ENCODE measurements around the gene RGS13. TPM values are rescaled to one million over a fixed set of nuclear protein-coding genes. Genes with fewer than 3 reads are reported as not detected.

The RGS13 gene
- total RNA-seq, 1 donor from 2014 or later = not detected

GRCh38 chr1:192609110-192610079 lies 26.6 kb upstream of the RGS13 start:
- DNase-seq (ENCODE audit: low read depth) = no peak
- FAIRE-seq = no peak
- Histone ChIP-seq H3K9ac (ENCODE audit: low read length) (no peak overlapping the region), H2AFZ (ENCODE audit: low read depth, low read length) (no peak overlapping the region), H4K20me1 (ENCODE audit: insufficient read depth, low read length) (no peaks in the 10 kb centered on the region), H3K36me3 (ENCODE audit: insufficient read depth, low read length) (no peaks in the 10 kb centered on the region), H3K4me1 (ENCODE audit: insufficient read depth, low read length) (no peaks in the 10 kb centered on the region), H3K4me2 (ENCODE audit: low read length) (no peak overlapping the region), H3K79me2 (ENCODE audit: insufficient read depth, low read length) (no peaks in the 10 kb centered on the region), H3K9me3 (ENCODE audit: insufficient read depth, low read depth, low read length) (no peaks in the 10 kb centered on the region), H3K4me3 (ENCODE audit: insufficient read depth, low read depth, low read length) (no peak overlapping the region), H3K27ac (ENCODE audit: low read depth, low read length) (no peak overlapping the region), H3K27me3 (ENCODE audit: insufficient read depth, low read length) (no peaks in the 10 kb centered on the region)
- no peaks in the 10 kb centered on the region for H3K9me3 Mint-ChIP-seq (ENCODE audit: unreplicated experiment)
- no peaks in the 10 kb centered on the region for H3K36me3 Mint-ChIP-seq (ENCODE audit: low read depth, unreplicated experiment)
- H3K27me3 Mint-ChIP-seq (ENCODE audit: low read depth, unreplicated experiment) = no peaks in the 10 kb centered on the region
- H3K27ac Mint-ChIP-seq (ENCODE audit: unreplicated experiment) = no peak overlapping the region
- TF ChIP-seq EZH2 (IDR thresholded peaks at IDR 0.05; ENCODE audit: insufficient read depth, low read length) = no peak
- no peak for TF ChIP-seq CTCF (IDR thresholded peaks at IDR 0.05; ENCODE audit: insufficient read depth, low read depth, low read length)
- no peaks in the 10 kb centered on the region for H3K4me1 Mint-ChIP-seq (ENCODE audit: low read depth, unreplicated experiment)
- H3K4me3 Mint-ChIP-seq (ENCODE audit: unreplicated experiment) = no peak overlapping the region

DNA sequence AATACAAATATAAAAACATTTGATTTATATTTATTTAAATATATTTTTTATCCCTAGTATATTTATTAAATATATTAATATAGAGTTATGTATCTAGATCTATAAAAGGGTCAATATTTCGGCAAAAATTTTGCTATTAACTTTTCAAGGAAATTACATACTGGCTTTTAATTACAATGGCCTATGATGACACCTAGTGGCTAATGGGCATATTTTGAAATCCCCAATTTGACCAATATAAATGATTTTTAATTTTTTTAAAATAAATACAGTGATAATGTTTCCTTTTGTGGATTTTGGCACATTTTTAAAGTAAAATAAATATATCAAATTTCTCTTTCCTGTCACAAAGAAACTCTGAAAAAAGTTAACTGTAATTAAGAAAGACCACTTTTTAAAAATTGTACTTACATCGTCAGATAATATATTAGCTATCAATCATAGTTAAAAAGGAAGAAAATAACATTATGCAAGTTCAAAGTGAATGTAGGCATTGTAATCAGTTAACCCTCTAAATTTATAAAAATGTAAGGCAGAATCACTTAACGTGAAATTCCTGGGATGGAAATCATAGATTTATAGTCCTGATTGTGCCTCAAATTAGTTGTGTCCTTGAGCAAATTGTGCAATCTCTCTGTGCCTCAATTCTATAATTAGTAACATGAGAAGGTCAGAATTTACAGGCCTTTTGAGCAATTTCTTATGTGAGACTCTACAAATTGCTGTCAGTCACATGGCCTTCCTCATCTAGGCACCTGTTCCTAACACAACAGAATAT lies 25.6 kb upstream of the RGS13 start:
- Histone ChIP-seq H3K36me3 (ENCODE audit: insufficient read depth, low read length) (no peaks in the 10 kb centered on the region), H4K20me1 (ENCODE audit: insufficient read depth, low read length) (no peaks in the 10 kb centered on the region), H3K27ac (ENCODE audit: low read depth, low read length) (no peak overlapping the region), H3K79me2 (ENCODE audit: insufficient read depth, low read length) (no peaks in the 10 kb centered on the region), H2AFZ (ENCODE audit: low read depth, low read length) (no peak overlapping the region), H3K9ac (ENCODE audit: low read length) (no peak overlapping the region), H3K9me3 (ENCODE audit: insufficient read depth, low read depth, low read length) (no peaks in the 10 kb centered on the region), H3K4me3 (ENCODE audit: insufficient read depth, low read depth, low read length) (no peak overlapping the region), H3K27me3 (ENCODE audit: insufficient read depth, low read length) (no peaks in the 10 kb centered on the region), H3K4me1 (ENCODE audit: insufficient read depth, low read length) (no peaks in the 10 kb centered on the region), H3K4me2 (ENCODE audit: low read length) (no peak overlapping the region)
- DNase-seq (ENCODE audit: low read depth) = no peak
- Mint-ChIP-seq H3K27ac (ENCODE audit: unreplicated experiment) (no peak overlapping the region), H3K27me3 (ENCODE audit: low read depth, unreplicated experiment) (no peaks in the 10 kb centered on the region), H3K36me3 (ENCODE audit: low read depth, unreplicated experiment) (no peaks in the 10 kb centered on the region), H3K4me1 (ENCODE audit: low read depth, unreplicated experiment) (no peaks in the 10 kb centered on the region), H3K9me3 (ENCODE audit: unreplicated experiment) (no peaks in the 10 kb centered on the region), H3K4me3 (ENCODE audit: unreplicated experiment) (no peak overlapping the region)
- no peak for TF ChIP-seq EZH2 (IDR thresholded peaks at IDR 0.05; ENCODE audit: insufficient read depth, low read length)
- TF ChIP-seq CTCF (IDR thresholded peaks at IDR 0.05; ENCODE audit: insufficient read depth, low read depth, low read length) = peak; percentile 39
- no peak for FAIRE-seq

Measured in astrocyte (in vitro differentiated cells and primary cell).